H9 (cell line): ENCODE data around the gene ORAI2. TPM values are rescaled to one million over a fixed set of nuclear protein-coding genes. Genes with fewer than 3 reads are reported as not detected.

Experiments
- DNase-seq: peaks from one replicate; pipeline ENCODE4 v3.0.0-alpha.2; 2017
- H2AFZ ChIP-seq: one replicate; pipeline ENCODE4 v1.6.1; 2013; ENCODE audit warnings: mild to moderate bottlenecking, low read length, control low read depth, moderate library complexity
- H2AK5ac ChIP-seq: 2 replicates; pipeline ENCODE4 v1.6.1; 2013; ENCODE audit warnings: low read length, control low read depth, mixed read lengths; ENCODE audit not compliant: insufficient read length
- H2BK120ac ChIP-seq: one replicate; pipeline ENCODE4 v1.6.1; 2013; ENCODE audit warnings: low read depth, mild to moderate bottlenecking, low read length, control low read depth, inconsistent platforms; ENCODE audit not compliant: poor library complexity, severe bottlenecking
- H2BK12ac ChIP-seq: 2 replicates; pipeline ENCODE4 v1.6.1; 2013; ENCODE audit warnings: low read length, control low read depth, mixed read lengths, low read depth; ENCODE audit not compliant: insufficient read length
- H2BK15ac ChIP-seq: 2 replicates; pipeline ENCODE4 v1.6.1; 2013; ENCODE audit warnings: low read depth, low read length, control low read depth
- H2BK20ac ChIP-seq: one replicate; pipeline ENCODE4 v1.6.1; 2013; ENCODE audit warnings: low read depth, mild to moderate bottlenecking, low read length, control low read depth, inconsistent platforms; ENCODE audit not compliant: poor library complexity, severe bottlenecking
- H2BK5ac ChIP-seq: 2 replicates; pipeline ENCODE4 v1.6.1; 2013; ENCODE audit warnings: low read length, control low read depth, mixed read lengths; ENCODE audit not compliant: insufficient read length
- H3K14ac ChIP-seq: 2 replicates; pipeline ENCODE4 v1.6.1; 2013; ENCODE audit warnings: low read length, control low read depth; ENCODE audit not compliant: insufficient read depth
- H3K18ac ChIP-seq: 2 replicates; pipeline ENCODE4 v1.6.1; 2013; ENCODE audit warnings: low read depth, mild to moderate bottlenecking, mixed read lengths, low read length, control low read depth; ENCODE audit not compliant: insufficient read length
- H3K23ac ChIP-seq: 2 replicates; pipeline ENCODE4 v1.6.1; 2013; ENCODE audit warnings: low read length, control low read depth, mixed read lengths, low read depth; ENCODE audit not compliant: insufficient read length
- H3K23me2 ChIP-seq: 2 replicates; pipeline ENCODE4 v1.6.1; 2013; ENCODE audit warnings: low read depth, mild to moderate bottlenecking, mixed read lengths, low read length, control low read depth; ENCODE audit not compliant: insufficient read length, poor library complexity, severe bottlenecking
- H3K27ac ChIP-seq: 2 replicates; pipeline ENCODE4 v1.5.1; 2013; ENCODE audit warnings: low read length, control low read depth, mixed read lengths, low read depth; ENCODE audit not compliant: insufficient read length
- H3K27me3 ChIP-seq: 2 replicates; pipeline ENCODE4 v1.6.1; 2013; ENCODE audit warnings: low read length, control low read depth, inconsistent platforms; ENCODE audit not compliant: insufficient read depth
- H3K4ac ChIP-seq: 2 replicates; pipeline ENCODE4 v1.6.1; 2013; ENCODE audit warnings: low read depth, mild to moderate bottlenecking, control low read depth, inconsistent platforms, low read length, moderate library complexity
- H3K4me1 ChIP-seq: 2 replicates; pipeline ENCODE4 v1.6.1; 2013; ENCODE audit warnings: low read length, control low read depth, inconsistent platforms; ENCODE audit not compliant: insufficient read depth
- H3K4me2 ChIP-seq: 2 replicates; pipeline ENCODE4 v1.6.1; 2013; ENCODE audit warnings: low read length, control low read depth, mixed read lengths; ENCODE audit not compliant: insufficient read length, insufficient read depth
- H3K56ac ChIP-seq: 2 replicates; pipeline ENCODE4 v1.6.1; 2013; ENCODE audit warnings: low read depth, mild to moderate bottlenecking, mixed read lengths, low read length, control low read depth; ENCODE audit not compliant: insufficient read length
- H3K79me1 ChIP-seq: 2 replicates; pipeline ENCODE4 v1.6.1; 2013; ENCODE audit warnings: low read depth, mild to moderate bottlenecking, moderate library complexity, low read length, control low read depth, inconsistent platforms; ENCODE audit not compliant: insufficient read depth, poor library complexity, severe bottlenecking
- H3K79me2 ChIP-seq: 2 replicates; pipeline ENCODE4 v1.6.1; 2013; ENCODE audit warnings: low read length, control low read depth, inconsistent platforms; ENCODE audit not compliant: insufficient read depth
- H3K9ac ChIP-seq: 2 replicates; pipeline ENCODE4 v1.6.1; 2013; ENCODE audit warnings: low read length, control low read depth, mixed read lengths; ENCODE audit not compliant: insufficient read length; ENCODE audit errors: extremely low read depth
- H3K9me3 ChIP-seq: one replicate; pipeline ENCODE4 v1.6.1; 2013; ENCODE audit warnings: low read depth, low read length, inconsistent platforms; ENCODE audit not compliant: control insufficient read depth
- H3T11ph ChIP-seq: one replicate; pipeline ENCODE4 v1.6.1; 2013; ENCODE audit warnings: mild to moderate bottlenecking, low read length, control low read depth, inconsistent platforms
- H4K20me1 ChIP-seq: one replicate; pipeline ENCODE4 v1.6.1; 2013; ENCODE audit not compliant: control insufficient read depth, insufficient read length, insufficient read depth
- H4K5ac ChIP-seq: 2 replicates; pipeline ENCODE4 v1.6.1; 2013; ENCODE audit warnings: low read depth, mild to moderate bottlenecking, mixed read lengths, low read length, control low read depth; ENCODE audit not compliant: insufficient read length
- H4K8ac ChIP-seq: replicated peaks from 2 replicates; pipeline ENCODE4 v1.6.1; 2013; ENCODE audit warnings: low read length, control low read depth, mixed read lengths, low read depth; ENCODE audit not compliant: insufficient read length
- H4K91ac ChIP-seq: 2 replicates; pipeline ENCODE4 v1.6.1; 2013; ENCODE audit warnings: low read depth, mild to moderate bottlenecking, moderate library complexity, mixed read lengths, low read length, control low read depth; ENCODE audit not compliant: insufficient read length
- H3K27ac Mint-ChIP-seq, 3 experiments: 2 replicates in 2 of 3; 3 replicates in 1 of 3; pipeline ENCODE4 v1.8.0; 2020 to 2021; ENCODE audit warnings: mixed read lengths in 3 of 3, mild to moderate bottlenecking in 1 of 3, moderate library complexity in 1 of 3
- H3K27me3 Mint-ChIP-seq: 2 replicates; pipeline ENCODE4 v1.8.0; 2021; ENCODE audit warnings: low read depth, mild to moderate bottlenecking, moderate library complexity, mixed read lengths
- H3K36me3 Mint-ChIP-seq, 3 experiments: 2 replicates in 2 of 3; 3 replicates in 1 of 3; pipeline ENCODE4 v1.8.0; 2020 to 2021; ENCODE audit warnings: low read depth in 3 of 3, mixed read lengths in 3 of 3; ENCODE audit not compliant: insufficient read depth in 1 of 3
- H3K4me1 Mint-ChIP-seq, 2 experiments: 2 replicates each; pipeline ENCODE4 v1.8.0; 2020; ENCODE audit warnings: mixed read lengths in 2 of 2
- H3K4me3 Mint-ChIP-seq, 2 experiments: 2 replicates in 1 of 2; 3 replicates in 1 of 2; pipeline ENCODE4 v1.8.0; 2020 to 2021; ENCODE audit warnings: mild to moderate bottlenecking in 2 of 2, mixed read lengths in 2 of 2, moderate library complexity in 1 of 2
- H3K9me3 Mint-ChIP-seq, 2 experiments: 2 replicates in 1 of 2; 3 replicates in 1 of 2; pipeline ENCODE4 v1.8.0; 2020; ENCODE audit warnings: mild to moderate bottlenecking in 2 of 2, mixed read lengths in 2 of 2, moderate library complexity in 1 of 2
- WGBS: extraction: QIAGEN DNeasy Blood & Tissue Kit; methylation state at CpG from one replicate; pipeline ENCODE4 v1.1.7; 2013; ENCODE audit warnings: missing lambda C conversion rate, low lambda C conversion rate, mixed read lengths; ENCODE audit not compliant: insufficient read length; ENCODE audit errors: extremely low coverage; 5-methylcytosine and 5-hydroxymethylcytosine counted together
- total RNA-seq: library from RNA; stranded (reverse); gene quantifications from 2 replicates; pipeline ENCODE4 v1.2.1, GENCODE V29; 2021
- TF ChIP-seq, protein P1 (sequence below): fragments of 200-600 bp; sonication (generic); conservative IDR thresholded peaks from 3 replicates; pipeline ENCODE4 v1.8.0; 2021; ENCODE audit warnings: antibody characterized with exemption, mild to moderate bottlenecking

Gene ORAI2
- total RNA-seq, 1 experiment from 2014 or later = 26.6 TPM

DNA sequence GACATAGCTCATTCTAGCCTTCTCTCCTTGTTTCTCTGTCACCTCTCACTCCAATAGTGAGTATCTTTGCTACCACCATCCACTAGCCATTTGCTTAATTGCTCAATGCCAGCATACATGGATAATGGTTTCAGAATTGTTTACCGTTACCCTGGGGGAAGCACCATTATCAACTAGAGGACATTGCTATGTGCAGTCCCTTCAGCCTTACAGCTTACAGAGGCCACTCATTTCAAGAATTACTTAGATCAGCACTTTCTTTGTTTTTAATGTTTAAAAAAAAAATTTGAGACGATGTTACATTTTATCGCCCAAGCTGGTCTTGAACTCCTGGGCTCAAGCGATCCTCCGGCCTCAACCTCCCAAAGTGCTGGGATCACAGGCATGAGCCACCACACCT, 14.8 kb upstream of the ORAI2 start:
- TF ChIP-seq, protein P1, sequence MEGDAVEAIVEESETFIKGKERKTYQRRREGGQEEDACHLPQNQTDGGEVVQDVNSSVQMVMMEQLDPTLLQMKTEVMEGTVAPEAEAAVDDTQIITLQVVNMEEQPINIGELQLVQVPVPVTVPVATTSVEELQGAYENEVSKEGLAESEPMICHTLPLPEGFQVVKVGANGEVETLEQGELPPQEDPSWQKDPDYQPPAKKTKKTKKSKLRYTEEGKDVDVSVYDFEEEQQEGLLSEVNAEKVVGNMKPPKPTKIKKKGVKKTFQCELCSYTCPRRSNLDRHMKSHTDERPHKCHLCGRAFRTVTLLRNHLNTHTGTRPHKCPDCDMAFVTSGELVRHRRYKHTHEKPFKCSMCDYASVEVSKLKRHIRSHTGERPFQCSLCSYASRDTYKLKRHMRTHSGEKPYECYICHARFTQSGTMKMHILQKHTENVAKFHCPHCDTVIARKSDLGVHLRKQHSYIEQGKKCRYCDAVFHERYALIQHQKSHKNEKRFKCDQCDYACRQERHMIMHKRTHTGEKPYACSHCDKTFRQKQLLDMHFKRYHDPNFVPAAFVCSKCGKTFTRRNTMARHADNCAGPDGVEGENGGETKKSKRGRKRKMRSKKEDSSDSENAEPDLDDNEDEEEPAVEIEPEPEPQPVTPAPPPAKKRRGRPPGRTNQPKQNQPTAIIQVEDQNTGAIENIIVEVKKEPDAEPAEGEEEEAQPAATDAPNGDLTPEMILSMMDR = no peak
- Histone ChIP-seq H2BK120ac (no peak overlapping the region), H4K5ac (no peak overlapping the region), H3K23me2 (no peaks in the 10 kb centered on the region), H3K27me3 (no peaks in the 10 kb centered on the region), H3K23ac (no peak overlapping the region), H3K4me2 (no peak overlapping the region), H4K91ac (no peak overlapping the region), H3K4ac (no peak overlapping the region), H3K79me1 (no peaks in the 10 kb centered on the region), H3K56ac (no peak overlapping the region), H4K20me1 (no peaks in the 10 kb centered on the region), H3K18ac (no peak overlapping the region), H2AFZ (no peak overlapping the region), H3K14ac (no peak overlapping the region), H4K8ac (no peak overlapping the region), H2BK12ac (no peak overlapping the region), H3K79me2 (no peaks in the 10 kb centered on the region), H3K9ac (no peak overlapping the region), H3K9me3 (no peaks in the 10 kb centered on the region), H3K27ac (no peak overlapping the region), H2BK20ac (no peak overlapping the region), H2AK5ac (no peak overlapping the region), H3K4me1 (no peaks in the 10 kb centered on the region), H2BK5ac (no peak overlapping the region), H3T11ph (no peak overlapping the region), H2BK15ac (no peak overlapping the region)
- Mint-ChIP-seq H3K4me1 (peaks cover 3 to 5% of the 10 kb centered on the region in 2 experiments; a peak in 3 of 4 replicates), H3K27ac (no peak overlapping the region), H3K27me3 (no peaks in the 10 kb centered on the region), H3K36me3 (peaks cover 13 to 65% (median 56%) of the 10 kb centered on the region in 3 experiments), H3K4me3 (no peak overlapping the region), H3K9me3 (no peaks in the 10 kb centered on the region)
- DNase-seq = no peak
- WGBS = no CpG with 5 or more reads among the region's 5 CpGs
